ENCODE data around the gene ZNF692.

ZNF692 gene

GRCh38 chr1:248824301-248824700 is 34.6 kb downstream of the ZNF692 start:
- no peak for DNase-seq (ENCODE audit: low read depth)

- no peak for DNase-seq (ENCODE audit: low read depth)
These were observed 35.3 kb downstream of the ZNF692 start for GRCh38 chr1:248823517-248824001.

GRCh38 chr1:248822148-248823032 is 36.5 kb downstream of the ZNF692 start:
- no peak for DNase-seq (ENCODE audit: low read depth)

GRCh38 chr1:248821641-248822040 is 37.2 kb downstream of the ZNF692 start:
- DNase-seq (ENCODE audit: low read depth), result no peak

GRCh38 chr1:248821101-248821500 is 37.8 kb downstream of the ZNF692 start:
- DNase-seq (ENCODE audit: low read depth), result no peak

GRCh38 chr1:248820041-248820585 is 38.8 kb downstream of the ZNF692 start:
- no peak for DNase-seq (ENCODE audit: low read depth)

GRCh38 chr1:248818505-248819374 is 40.1 kb downstream of the ZNF692 start:
- DNase-seq (ENCODE audit: low read depth), result no peak

GRCh38 chr1:248817065-248817464 is 41.8 kb downstream of the ZNF692 start:
- no peak for DNase-seq (ENCODE audit: low read depth)

- no peak for DNase-seq (ENCODE audit: low read depth)
These were observed 42.6 kb downstream of the ZNF692 start for GRCh38 chr1:248816042-248816851.

GRCh38 chr1:248815407-248816034 is 43.4 kb downstream of the ZNF692 start:
- DNase-seq (ENCODE audit: low read depth), result no peak

GRCh38 chr1:248814351-248814750 is 44.5 kb downstream of the ZNF692 start:
- no peak for DNase-seq (ENCODE audit: low read depth)

GRCh38 chr1:248813546-248813945 is 45.3 kb downstream of the ZNF692 start:
- no peak for DNase-seq (ENCODE audit: low read depth)

- DNase-seq (ENCODE audit: low read depth), result no peak
These were observed 46.0 kb downstream of the ZNF692 start for GRCh38 chr1:248812736-248813425.

GRCh38 chr1:248811514-248812490 is 47.1 kb downstream of the ZNF692 start:
- no peak for DNase-seq (ENCODE audit: low read depth)

- DNase-seq (ENCODE audit: low read depth), result no peak
These were observed 48.0 kb downstream of the ZNF692 start for GRCh38 chr1:248810727-248811513.

- DNase-seq (ENCODE audit: low read depth), result no peak
These were observed 48.7 kb downstream of the ZNF692 start for GRCh38 chr1:248810000-248810726.

GRCh38 chr1:248808876-248809275 is 50.0 kb downstream of the ZNF692 start:
- DNase-seq (ENCODE audit: low read depth), result no peak
